Neuronal stem cell (in vitro differentiated cells): ENCODE results near the gene DOCK7.

Experiments used
- DNase-seq: peaks from one replicate; pipeline ENCODE4 v3.0.0-alpha.2; 2013; ENCODE audit warnings: low spot score
- H2AFZ ChIP-seq: one replicate; pipeline ENCODE4 v1.6.1; 2013; ENCODE audit warnings: mild to moderate bottlenecking, low read length, inconsistent platforms
- H2AK5ac ChIP-seq: 2 replicates; pipeline ENCODE4 v1.6.1; 2013; ENCODE audit warnings: low read depth, mild to moderate bottlenecking, inconsistent platforms, low read length, moderate library complexity, mixed read lengths
- H2BK120ac ChIP-seq: 2 replicates; pipeline ENCODE4 v1.6.1; 2013; ENCODE audit warnings: low read depth, mild to moderate bottlenecking, inconsistent platforms, low read length, moderate library complexity, mixed read lengths
- H2BK12ac ChIP-seq: one replicate; pipeline ENCODE4 v1.6.1; 2013; ENCODE audit warnings: low read length, inconsistent platforms
- H2BK15ac ChIP-seq: 2 replicates; pipeline ENCODE4 v1.6.1; 2013; ENCODE audit warnings: mild to moderate bottlenecking, low read length, inconsistent platforms, mixed read lengths
- H2BK5ac ChIP-seq: one replicate; pipeline ENCODE4 v1.6.1; 2013; ENCODE audit warnings: inconsistent platforms, mild to moderate bottlenecking, low read length, moderate library complexity
- H3K14ac ChIP-seq: one replicate; pipeline ENCODE4 v1.6.1; 2013; ENCODE audit warnings: low read length, inconsistent platforms
- H3K18ac ChIP-seq: 2 replicates; pipeline ENCODE4 v1.6.1; 2013; ENCODE audit warnings: low read length, inconsistent platforms
- H3K23ac ChIP-seq: 2 replicates; pipeline ENCODE4 v1.6.1; 2013; ENCODE audit warnings: low read depth, mild to moderate bottlenecking, mixed read lengths, low read length, inconsistent platforms; ENCODE audit not compliant: poor library complexity
- H3K27ac ChIP-seq: replicated peaks from 3 replicates; pipeline ENCODE4 v1.5.1; 2013; ENCODE audit warnings: low read length, inconsistent platforms
- H3K27me3 ChIP-seq, 3 experiments: 2 replicates each; pipeline ENCODE4 v1.6.1; 2013; ENCODE audit warnings: low read length in 3 of 3, mild to moderate bottlenecking in 2 of 3, inconsistent platforms in 1 of 3, low read depth in 1 of 3, mixed read lengths in 1 of 3, moderate library complexity in 1 of 3; ENCODE audit not compliant: control insufficient read depth in 3 of 3, insufficient read depth in 3 of 3
- H3K36me3 ChIP-seq, 2 donors: replicated peaks in 1 of 2; 2 replicates each; pipeline ENCODE4 v1.6.1; 2013; ENCODE audit warnings: low read length in 2 of 2; ENCODE audit not compliant: control insufficient read depth in 2 of 2, insufficient read depth in 2 of 2
- H3K4ac ChIP-seq: 2 replicates; pipeline ENCODE4 v1.6.1; 2013; ENCODE audit warnings: inconsistent platforms, mild to moderate bottlenecking, low read length, moderate library complexity
- H3K4me1 ChIP-seq, 2 donors: 1 replicate in 1 of 2; 2 replicates in 1 of 2; pipeline ENCODE4 v1.6.1; 2013; ENCODE audit warnings: low read length in 2 of 2, low read depth in 1 of 2; ENCODE audit not compliant: control insufficient read depth in 2 of 2, insufficient read depth in 1 of 2
- H3K4me2 ChIP-seq: one replicate; pipeline ENCODE4 v1.6.1; 2013; ENCODE audit warnings: mild to moderate bottlenecking, low read length, inconsistent platforms; ENCODE audit not compliant: insufficient read depth, poor library complexity, severe bottlenecking
- H3K4me3 ChIP-seq, 2 donors: 2 replicates each; pipeline ENCODE4 v1.5.1; 2013; ENCODE audit warnings: low read length in 2 of 2, mild to moderate bottlenecking in 2 of 2, inconsistent platforms in 1 of 2, moderate library complexity in 1 of 2
- H3K79me1 ChIP-seq: one replicate; pipeline ENCODE4 v1.6.1; 2013; ENCODE audit warnings: low read depth, mild to moderate bottlenecking, inconsistent platforms, low read length, moderate library complexity
- H3K9ac ChIP-seq: one replicate; pipeline ENCODE4 v1.6.1; 2013; ENCODE audit warnings: mild to moderate bottlenecking, low read depth, low read length, inconsistent platforms; ENCODE audit not compliant: poor library complexity
- H3K9me3 ChIP-seq, 2 donors: replicated peaks in 1 of 2; 2 replicates each; pipeline versions ENCODE3 to v1.6.1; 2013; ENCODE audit warnings: low read length in 2 of 2, mild to moderate bottlenecking in 2 of 2, inconsistent platforms in 1 of 2, low read depth in 1 of 2, mixed read lengths in 1 of 2, moderate library complexity in 1 of 2; ENCODE audit not compliant: control insufficient read depth in 2 of 2, insufficient read depth in 1 of 2
- H4K8ac ChIP-seq: one replicate; pipeline ENCODE4 v1.6.1; 2013; ENCODE audit warnings: low read depth, mild to moderate bottlenecking, inconsistent platforms, low read length, moderate library complexity
- H4K91ac ChIP-seq: one replicate; pipeline ENCODE4 v1.6.1; 2013; ENCODE audit warnings: low read length, low read depth, mild to moderate bottlenecking, inconsistent platforms; ENCODE audit not compliant: poor library complexity
- WGBS, 2 donors: extraction: QIAGEN DNeasy Blood & Tissue Kit; methylation state at CpG; one replicate each; pipeline ENCODE4 v1.1.7; 2013; ENCODE audit warnings: missing lambda C conversion rate in 2 of 2, mixed read lengths in 1 of 2; ENCODE audit not compliant: insufficient read length in 2 of 2, insufficient replicate concordance in 1 of 2; ENCODE audit errors: extremely low coverage in 2 of 2; 5-methylcytosine and 5-hydroxymethylcytosine counted together

DOCK7 gene

DNA sequence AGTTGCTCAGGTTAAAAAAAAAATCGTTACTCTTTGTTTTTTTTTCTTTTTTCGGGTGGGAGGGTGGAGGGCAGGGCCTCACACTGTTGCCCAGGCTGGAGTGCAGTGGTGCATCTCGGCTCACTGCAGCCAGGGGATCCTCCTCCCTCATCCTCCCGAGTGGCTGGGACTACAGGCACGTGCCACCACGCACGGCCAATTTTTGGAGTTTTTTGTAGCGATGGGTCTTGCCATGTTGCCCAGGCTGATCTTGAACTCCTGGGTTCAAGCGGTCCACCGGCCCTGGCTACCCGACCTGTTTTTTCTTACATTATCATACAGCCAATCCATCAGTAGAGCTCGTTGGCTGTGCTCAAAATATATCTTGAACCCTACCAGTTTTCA, 253.6 kb downstream of the DOCK7 start:
- Histone ChIP-seq H3K9me3 (no peaks in the 10 kb centered on the region), H3K23ac (no peak overlapping the region)
- no CpG with 5 or more reads among the region's 12 CpGs for WGBS, 2 donors

DNA sequence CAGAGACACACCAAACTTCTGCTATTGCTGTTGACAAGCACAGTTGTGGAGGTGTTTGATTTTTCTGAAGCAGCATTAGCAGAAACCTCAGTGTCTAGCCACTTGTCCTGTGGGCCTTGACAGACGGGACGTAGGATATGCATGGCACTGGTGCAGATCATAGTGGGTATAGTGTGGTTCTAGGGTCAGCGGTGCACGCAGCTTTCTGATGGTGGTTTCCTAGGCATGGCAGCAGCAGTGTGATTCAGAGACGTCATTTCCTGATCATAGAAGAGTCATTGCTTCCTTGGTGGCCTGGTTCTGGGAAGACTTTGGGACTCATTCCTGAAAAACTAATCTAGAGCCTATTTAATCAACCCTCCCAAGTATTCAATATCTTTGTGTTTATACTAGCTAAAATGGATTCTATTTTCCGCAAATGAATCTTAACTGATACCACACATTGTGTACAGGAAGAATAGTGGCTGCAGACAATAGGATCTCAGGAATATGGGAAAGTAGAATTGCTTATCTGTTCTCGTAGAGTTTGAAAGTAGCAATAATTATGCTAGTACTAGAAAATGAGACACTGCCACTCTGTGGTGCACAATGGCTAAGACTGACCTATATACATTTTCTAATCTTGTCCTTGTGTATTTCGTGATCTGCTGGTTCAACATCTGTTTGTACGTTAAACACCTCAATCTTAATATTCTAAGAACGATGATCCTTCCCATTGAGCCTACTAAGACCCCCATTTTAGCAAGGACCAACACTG, 254.1 kb downstream of the DOCK7 start:
- no peak overlapping the region for H2BK15ac ChIP-seq
- no peak overlapping the region for H3K23ac ChIP-seq
- DNase-seq: no peak
- peaks cover 0 to 3% (median 0%) of the 10 kb centered on the region in 3 experiments for H3K27me3 ChIP-seq
- H3K4me2 ChIP-seq: no peak overlapping the region
- H3K9ac ChIP-seq: no peak overlapping the region
- H3K14ac ChIP-seq: no peak overlapping the region
- no peak overlapping the region for H2BK120ac ChIP-seq
- H3K18ac ChIP-seq: no peak overlapping the region
- H2BK5ac ChIP-seq: no peak overlapping the region
- H4K8ac ChIP-seq: no peak overlapping the region
- no peaks in the 10 kb centered on the region for H3K9me3 ChIP-seq
- H3K4me1 ChIP-seq: peaks cover 1 to 2% of the 10 kb centered on the region in 2 donors
- H3K79me1 ChIP-seq: no peaks in the 10 kb centered on the region
- no peak overlapping the region for H4K91ac ChIP-seq
- H3K36me3 ChIP-seq: no peaks in the 10 kb centered on the region
- H2BK12ac ChIP-seq: no peak overlapping the region
- no peak overlapping the region for H2AFZ ChIP-seq
- WGBS, 2 donors: no CpG with 5 or more reads among the region's 10 CpGs
- no peak overlapping the region for H3K4ac ChIP-seq
- no peak overlapping the region for H3K4me3 ChIP-seq
- H2AK5ac ChIP-seq: no peak overlapping the region
- H3K27ac ChIP-seq: no peak overlapping the region

More for the DNA sequence above, 253.6 kb downstream of the DOCK7 start:
- Histone ChIP-seq H2BK120ac (no peak overlapping the region), H3K4me3 (peak overlapping the region in 1 of 2 donors; percentile 27), H3K14ac (no peak overlapping the region), H3K4ac (no peak overlapping the region), H2BK15ac (no peak overlapping the region), H3K4me1 (peaks cover 1 to 2% of the 10 kb centered on the region in 2 donors), H3K79me1 (no peaks in the 10 kb centered on the region), H3K9ac (no peak overlapping the region), H2BK5ac (no peak overlapping the region), H3K36me3 (peaks cover 0 to under 1% of the 10 kb centered on the region in 2 donors), H4K91ac (no peak overlapping the region), H4K8ac (no peak overlapping the region), H3K18ac (no peak overlapping the region), H2AK5ac (no peak overlapping the region), H2AFZ (no peak overlapping the region), H3K27ac (no peak overlapping the region), H3K27me3 (peaks cover 0 to 3% (median 0%) of the 10 kb centered on the region in 3 experiments), H2BK12ac (no peak overlapping the region), H3K4me2 (no peak overlapping the region)
- DNase-seq: no peak

DNA sequence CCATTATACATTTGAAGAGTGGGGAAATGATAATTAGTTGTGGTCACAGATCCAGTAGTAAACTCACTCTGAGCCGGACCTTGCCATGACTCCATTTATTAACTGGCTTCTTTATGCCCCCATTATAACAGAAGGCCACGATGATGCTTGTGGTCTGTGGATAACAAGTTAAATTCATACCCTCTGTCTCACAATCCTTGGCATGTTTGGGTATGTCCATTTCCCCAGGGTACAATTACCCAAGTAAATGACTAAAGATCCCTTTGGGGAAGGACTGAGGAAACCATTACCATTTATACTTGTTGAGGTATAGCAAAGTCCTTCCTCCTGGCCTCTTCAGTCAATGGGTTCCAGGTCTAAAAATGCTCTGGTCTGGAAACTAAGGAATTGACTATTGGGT, 258.6 kb downstream of the DOCK7 start:
- Histone ChIP-seq H4K91ac (no peak overlapping the region), H3K9ac (no peak overlapping the region), H3K36me3 (no peaks in the 10 kb centered on the region), H2BK5ac (no peak overlapping the region), H3K79me1 (no peaks in the 10 kb centered on the region), H2BK12ac (no peak overlapping the region), H2AK5ac (no peak overlapping the region), H3K18ac (no peak overlapping the region), H3K9me3 (no peaks in the 10 kb centered on the region), H3K27ac (no peak overlapping the region), H3K23ac (no peak overlapping the region), H2BK120ac (no peak overlapping the region), H3K4me3 (no peak overlapping the region), H3K27me3 (peaks cover 0 to 3% (median 0%) of the 10 kb centered on the region in 3 experiments), H2BK15ac (no peak overlapping the region), H3K14ac (no peak overlapping the region), H3K4me1 (peaks cover 0 to 5% of the 10 kb centered on the region in 2 donors), H3K4ac (no peak overlapping the region), H3K4me2 (no peak overlapping the region), H4K8ac (no peak overlapping the region), H2AFZ (no peak overlapping the region)
- no peak for DNase-seq
- WGBS, 2 donors: no CpG with 5 or more reads among the region's 2 CpGs

DNA sequence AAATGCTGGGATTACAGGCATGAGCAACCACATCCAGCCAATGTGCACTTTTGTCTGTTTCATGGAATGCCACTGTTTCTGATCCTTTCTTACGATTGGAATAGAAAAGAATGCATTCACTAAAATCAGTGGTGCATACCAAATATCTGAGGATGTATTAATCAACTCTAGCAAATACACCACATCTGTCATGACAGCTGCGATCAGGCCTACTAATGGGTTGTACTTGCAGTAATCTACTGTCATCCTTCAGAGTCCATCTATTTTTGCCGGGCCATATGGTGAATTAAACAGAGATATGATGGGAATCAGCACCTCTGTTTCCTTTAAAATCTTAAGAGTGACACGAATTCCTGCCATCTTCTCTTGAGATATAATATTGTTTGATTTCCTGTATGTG, 259.8 kb downstream of the DOCK7 start:
- Histone ChIP-seq H3K4me1 (peaks cover 0 to 5% of the 10 kb centered on the region in 2 donors), H3K27ac (no peak overlapping the region), H3K9me3 (no peaks in the 10 kb centered on the region), H3K4me2 (no peak overlapping the region), H3K9ac (no peak overlapping the region), H2BK120ac (no peak overlapping the region), H3K14ac (no peak overlapping the region), H3K27me3 (peaks cover 0 to 3% (median 0%) of the 10 kb centered on the region in 3 experiments), H2BK5ac (no peak overlapping the region), H2BK12ac (no peak overlapping the region), H3K18ac (no peak overlapping the region), H2BK15ac (no peak overlapping the region), H4K8ac (no peak overlapping the region), H3K4ac (no peak overlapping the region), H2AFZ (no peak overlapping the region), H4K91ac (no peak overlapping the region), H3K79me1 (no peaks in the 10 kb centered on the region), H3K36me3 (no peaks in the 10 kb centered on the region), H3K4me3 (no peak overlapping the region), H3K23ac (no peak overlapping the region), H2AK5ac (no peak overlapping the region)
- no CpG with 5 or more reads among the region's 4 CpGs for WGBS, 2 donors
- DNase-seq: no peak
